Activated T-helper 1 cell treated with Interleukin-2 at 50 U/mL for 16 hours (primary cell): ENCODE results near the gene CDK18.
"Not testable (repeated sequence)": the region's sequence is repeated elsewhere in the genome, so short reads cannot be mapped to it uniquely, and the experiment has no call there.

ENCODE experiments used
- DNase-seq: peaks from one replicate; pipeline ENCODE4 v3.0.0-alpha.2; 2020; ENCODE audit warnings: low read depth

CDK18 gene

DNA sequence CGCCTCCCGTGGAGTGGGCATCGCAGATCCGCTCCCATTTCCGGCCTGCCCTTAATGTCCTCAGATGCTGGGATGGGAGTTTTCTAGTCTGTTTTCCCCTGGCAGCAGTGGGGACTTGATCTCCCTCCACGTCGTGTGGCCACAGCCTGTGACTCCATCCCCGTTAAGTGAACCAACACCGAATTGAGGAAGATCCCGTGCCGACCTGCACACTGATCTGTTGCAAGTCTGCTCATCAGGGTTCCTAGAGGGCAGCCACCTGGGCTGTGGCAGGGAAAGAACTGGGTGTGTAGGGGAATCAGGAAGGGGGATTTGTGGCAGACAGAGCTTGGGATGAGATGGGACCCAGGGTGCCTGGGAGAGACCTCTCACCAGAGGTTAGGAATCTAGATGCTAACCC is 23.3 kb upstream of the CDK18 start:
- no peak for DNase-seq

DNA sequence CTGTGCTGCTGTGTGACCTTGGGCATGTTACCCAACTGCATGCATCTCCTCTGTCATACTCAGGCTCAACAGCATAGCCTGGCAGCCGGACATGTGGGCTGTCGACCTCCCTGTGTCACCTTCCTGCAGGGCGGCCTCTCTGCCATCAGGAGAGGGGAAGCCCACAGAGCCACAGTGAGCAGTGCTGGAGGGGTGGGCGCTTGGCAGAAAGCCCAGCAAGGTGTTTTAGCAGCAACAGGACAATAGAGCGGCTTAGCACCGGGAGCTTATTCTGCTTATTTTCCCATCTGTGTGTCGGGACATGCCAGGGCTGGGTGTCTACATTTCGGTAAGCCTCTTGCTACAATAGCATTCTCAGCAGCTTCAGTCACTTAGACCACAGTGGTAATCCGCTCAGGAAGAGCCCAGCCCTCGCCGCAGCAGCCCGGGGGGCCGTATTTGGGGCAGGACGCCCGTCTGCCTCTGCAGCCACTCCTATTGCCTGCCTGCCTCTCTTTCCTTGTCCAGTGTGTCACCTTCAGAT is 22.8 kb upstream of the CDK18 start:
- no peak for DNase-seq

DNA sequence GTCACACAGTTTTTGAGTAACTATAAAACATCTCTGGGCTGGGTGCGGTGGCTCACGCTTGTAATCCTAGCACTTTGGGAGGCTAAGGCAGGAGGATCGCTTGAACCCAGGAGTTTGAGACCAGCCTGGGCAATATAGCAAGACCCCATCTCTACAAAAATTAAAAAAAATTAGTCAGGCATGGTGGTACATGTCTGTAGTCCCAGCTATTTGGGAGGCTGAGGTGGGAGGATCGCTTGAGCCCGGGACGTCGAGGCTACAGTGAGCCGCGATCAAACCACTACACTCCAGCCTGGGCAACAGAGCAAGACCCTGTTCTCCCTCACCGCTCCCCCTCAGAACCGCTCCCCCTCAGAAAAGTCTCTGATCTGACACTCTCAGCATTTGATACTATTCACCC is 21.9 kb upstream of the CDK18 start:
- not testable (repeated sequence) for DNase-seq

DNA sequence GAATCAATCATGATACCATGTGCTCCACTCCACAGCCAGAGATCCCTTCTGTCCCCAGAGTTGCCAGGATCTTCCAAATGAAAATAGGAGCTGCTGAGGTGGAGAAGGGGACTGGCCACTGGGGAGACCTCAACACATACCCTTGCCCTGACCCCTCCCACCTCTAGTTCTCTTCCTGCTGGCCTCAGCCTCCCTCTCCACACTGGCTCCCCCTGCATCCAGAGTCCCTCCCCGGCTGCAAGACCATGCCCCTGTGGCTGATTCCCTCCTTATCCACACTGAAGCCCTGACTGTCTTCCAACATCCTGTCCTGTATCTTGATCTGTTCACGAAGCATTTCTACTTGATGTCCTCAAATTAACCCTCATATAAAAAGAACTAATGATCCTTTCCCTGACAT is 21.1 kb upstream of the CDK18 start:
- no peak for DNase-seq

DNA sequence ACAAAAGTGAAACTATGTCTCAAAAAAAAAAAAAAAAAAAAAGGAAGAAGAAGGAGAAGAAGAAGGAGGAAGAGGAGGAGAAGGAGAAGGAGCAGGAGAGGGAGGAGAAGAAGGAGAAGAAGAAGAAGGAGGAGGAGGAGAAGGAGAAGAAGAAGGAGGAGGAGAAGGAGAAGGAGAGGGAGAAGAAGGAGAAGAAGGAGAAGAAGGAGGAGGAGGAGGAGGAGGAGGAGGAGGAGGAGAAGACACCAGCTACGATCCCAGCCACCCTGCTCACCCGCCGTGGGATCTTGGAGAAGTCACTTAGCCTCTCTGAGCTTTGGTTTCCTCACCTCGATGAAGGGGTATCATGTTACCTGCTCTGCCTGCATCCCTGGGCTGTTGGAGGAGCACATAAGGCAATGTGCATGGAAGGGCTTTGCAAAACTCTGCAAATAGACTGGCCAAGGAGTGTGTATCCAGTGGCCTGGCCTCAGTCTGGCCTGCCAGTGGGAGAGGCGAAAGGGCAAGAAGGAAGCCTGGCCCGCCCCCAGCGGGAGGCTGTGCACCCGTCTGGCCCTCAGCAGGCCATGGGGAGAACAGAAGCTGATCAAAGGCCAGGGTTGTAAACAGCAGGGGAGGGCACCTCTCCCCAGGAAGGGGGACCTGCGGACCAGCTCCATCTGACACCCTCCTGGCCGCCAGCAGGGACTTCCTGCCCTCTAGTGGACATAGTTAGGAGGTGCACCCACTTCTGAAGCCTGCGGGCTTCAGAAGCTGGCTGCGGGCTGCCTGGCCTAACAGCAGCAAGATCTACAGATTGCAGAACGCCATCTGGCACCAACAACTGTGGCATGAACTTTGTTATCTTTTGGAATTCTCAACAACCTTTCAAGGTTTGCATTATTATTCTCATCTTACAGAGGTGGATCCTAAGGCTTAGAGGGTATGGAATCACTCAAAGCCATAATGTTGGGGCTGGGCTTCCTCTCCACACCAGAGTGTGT is 19.2 kb upstream of the CDK18 start:
- peak; percentile 46 for DNase-seq

DNA sequence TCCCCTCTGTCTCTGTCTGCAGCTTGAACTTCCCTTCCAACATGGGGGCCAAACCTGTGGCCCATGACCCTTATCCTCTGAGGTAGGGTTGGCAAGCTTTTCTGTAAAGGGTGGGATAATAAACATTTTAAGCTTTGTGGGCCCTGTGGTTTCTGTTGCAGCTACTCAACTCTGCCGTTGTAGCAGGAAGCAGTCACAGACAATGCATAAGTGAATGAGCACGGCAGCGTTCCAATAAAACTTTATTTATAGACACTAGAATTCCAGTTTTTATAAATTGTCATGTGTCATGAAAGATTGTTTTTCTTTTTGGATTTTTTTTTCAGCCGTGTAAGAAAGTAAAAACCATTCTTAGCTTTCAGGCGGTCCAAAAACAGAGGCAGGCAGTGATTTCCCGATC is 18.2 kb upstream of the CDK18 start:
- DNase-seq, result no peak

DNA sequence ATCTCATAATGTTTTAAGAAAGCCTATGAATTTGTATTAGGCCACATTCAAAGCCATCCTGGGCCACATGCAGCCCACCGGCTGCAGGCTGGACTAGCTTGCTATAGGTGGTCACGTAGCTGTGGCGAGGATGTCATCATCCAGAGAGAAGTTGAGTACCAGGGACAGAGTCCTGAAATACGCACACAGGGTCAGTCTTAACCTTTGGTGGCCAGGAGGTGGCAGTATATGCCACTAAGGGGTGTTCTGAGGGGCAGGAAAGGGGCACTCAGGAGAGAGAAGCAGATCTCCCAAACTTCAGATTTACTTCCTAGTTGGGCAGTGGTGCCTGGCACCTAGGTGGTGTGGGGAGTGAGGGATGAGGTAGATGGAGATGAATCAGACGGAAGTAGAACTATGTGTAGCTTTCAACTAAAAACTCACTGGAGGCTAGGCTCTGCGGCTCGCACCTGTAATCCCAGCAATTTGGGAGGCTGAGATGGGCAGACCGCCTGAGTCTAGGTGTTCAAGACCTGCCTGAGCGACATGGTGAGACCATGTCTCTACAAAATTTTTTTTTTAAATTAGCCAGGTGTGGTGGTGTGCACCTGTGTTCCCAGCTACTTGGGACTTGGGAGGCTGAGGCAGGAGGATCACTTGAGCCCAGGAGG is 16.3 kb upstream of the CDK18 start:
- DNase-seq, result no peak

DNA sequence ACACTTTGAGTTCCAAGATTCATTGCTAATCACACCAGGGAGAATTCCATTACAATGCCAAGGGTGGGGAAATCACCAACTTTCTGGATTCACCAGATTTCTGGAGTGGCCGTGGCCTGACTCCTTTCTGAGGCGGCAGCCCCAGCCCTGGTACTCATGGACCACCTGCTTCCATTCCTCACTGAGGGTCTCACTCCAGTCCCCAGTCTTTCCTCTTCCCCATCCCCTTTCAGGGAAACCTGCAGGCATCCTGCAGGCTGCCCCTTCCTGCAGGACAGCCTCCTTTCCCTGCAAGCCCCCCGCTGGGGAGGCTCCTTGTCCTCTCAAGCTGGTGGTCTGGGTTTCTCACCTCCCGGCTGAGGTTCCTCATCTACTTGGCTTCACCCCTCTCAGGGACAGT is 12.7 kb upstream of the CDK18 start:
- no peak for DNase-seq

DNA sequence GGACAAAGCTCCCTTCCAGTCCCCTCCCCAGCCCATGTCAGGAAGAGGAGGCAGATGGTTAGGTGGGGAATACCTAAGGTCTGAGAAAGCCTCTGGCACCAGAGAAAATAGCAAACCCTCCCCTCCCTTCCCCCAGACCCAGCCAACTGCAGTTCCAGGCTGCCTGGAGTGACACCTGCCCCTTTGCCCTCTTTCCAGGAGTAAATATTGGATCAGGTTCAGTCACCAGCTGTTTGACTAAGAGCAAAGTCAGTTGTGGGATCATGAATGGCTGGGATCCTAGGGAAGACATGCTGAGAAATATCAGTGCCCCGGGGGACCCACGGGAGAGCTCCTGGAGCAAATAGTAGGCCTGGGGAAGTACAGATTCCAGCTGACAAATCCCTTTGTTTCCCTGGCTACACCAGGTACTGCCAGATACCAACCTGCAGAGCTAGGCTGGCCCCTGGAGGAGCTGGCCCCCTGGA is 12.2 kb upstream of the CDK18 start:
- no peak for DNase-seq

DNA sequence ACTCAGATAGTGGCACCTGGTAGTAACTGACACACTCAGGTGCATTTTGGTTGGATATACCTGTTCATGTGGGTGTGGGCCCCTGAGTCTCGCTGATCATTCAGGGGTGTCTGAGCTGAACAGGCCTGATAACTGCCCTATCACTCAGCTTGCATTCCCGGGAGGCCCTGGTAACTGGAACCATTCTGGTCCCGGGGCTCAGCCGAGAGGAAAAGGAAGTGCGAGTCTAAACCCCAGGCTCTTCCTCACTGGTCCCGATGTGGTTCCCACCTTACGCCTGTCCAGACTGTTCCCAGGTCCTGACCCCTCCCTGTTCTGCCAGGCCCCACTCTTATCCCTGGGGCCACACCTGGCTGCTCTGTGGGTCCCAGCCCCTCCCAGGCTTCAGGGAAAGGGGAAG is 11.7 kb upstream of the CDK18 start:
- no peak for DNase-seq

DNA sequence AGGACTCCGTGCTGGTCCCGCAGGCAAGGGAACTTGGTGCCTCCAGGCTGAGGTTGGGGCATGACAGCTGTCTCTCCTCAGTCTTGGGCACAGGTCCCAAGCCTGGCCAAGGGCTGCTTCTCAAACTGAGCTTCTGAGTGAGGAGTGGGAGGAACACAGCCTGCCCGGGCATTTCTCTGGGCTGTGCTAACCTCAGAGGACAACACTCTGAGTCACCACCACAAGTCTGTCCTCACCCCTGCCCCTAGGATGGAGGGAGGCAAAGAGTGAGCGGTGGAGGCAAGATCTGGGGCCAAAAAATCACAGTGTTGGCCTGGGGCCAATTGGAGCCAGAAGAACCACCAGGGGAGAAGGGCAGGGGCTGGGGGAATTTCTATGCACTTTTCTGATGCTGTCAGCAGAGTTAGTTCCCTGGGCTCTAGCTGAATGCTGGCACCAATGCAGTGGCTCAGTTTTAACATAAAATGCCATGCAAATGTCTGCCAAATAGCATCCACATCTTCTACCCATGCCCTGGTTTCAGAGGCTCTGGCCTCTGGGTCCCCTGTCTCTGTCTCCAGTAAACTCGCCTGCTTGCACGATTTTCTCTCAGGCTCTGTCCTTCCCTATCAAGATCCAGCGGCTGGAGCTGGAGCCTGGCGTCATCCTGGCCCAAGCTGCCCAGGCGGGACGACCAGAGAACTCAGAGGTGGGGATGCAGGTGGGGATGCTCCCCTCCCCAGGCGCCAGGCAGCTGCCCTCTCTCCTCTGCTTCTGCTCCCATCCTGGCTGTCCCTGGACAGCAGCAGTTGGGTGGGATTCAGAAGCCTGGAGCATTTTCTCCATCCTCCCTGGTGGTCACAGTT is 11.0 kb upstream of the CDK18 start:
- DNase-seq, result no peak

DNA sequence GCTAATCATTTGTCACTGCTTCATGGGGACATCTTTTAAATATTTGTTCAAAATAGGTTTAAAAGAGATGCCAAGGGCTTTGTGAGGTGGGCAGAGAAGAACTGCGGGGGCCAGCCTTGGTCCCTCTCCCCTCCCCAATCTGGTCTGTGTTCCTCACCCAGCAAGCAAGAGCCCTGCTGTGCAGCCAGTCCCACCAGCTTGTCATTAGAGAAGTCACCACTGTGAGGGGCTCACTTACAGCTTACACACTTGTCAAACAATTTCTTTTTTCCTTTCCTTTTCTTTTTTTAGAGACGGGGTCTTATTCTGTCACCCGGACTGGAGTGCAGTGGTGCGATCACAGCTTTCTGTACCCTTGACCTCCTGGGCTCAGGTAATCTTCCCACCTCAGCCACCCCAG is 10.4 kb upstream of the CDK18 start:
- no peak for DNase-seq

DNA sequence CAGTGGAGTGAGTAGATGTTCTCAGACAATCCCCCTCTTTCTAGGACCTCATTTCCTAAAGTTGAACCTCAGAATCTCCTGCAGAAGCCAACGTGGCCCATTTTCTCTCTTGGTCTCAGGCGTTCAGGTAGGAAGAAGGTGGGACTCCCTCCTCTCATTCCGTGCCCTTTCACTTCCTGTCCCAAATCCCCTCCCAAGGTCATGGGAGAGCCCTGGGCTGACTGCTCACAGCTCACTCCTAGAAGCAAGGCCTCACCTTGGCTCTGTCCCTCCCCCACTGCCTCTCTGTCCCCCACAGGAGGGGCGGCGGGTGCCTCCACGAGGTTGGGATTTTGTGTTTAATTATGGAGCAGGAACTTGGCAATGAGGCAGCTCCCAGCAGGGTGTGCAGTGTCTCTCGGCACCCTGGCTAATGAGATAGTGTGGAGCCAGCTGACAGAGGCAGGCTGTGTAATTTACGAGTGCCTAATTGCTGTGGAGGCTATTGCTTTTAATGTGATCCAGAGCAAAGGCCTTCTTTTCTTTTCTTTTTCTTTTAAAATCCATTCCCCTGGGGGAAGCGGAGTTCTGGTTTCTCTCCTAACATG is 9.1 kb upstream of the CDK18 start:
- DNase-seq, result no peak

DNA sequence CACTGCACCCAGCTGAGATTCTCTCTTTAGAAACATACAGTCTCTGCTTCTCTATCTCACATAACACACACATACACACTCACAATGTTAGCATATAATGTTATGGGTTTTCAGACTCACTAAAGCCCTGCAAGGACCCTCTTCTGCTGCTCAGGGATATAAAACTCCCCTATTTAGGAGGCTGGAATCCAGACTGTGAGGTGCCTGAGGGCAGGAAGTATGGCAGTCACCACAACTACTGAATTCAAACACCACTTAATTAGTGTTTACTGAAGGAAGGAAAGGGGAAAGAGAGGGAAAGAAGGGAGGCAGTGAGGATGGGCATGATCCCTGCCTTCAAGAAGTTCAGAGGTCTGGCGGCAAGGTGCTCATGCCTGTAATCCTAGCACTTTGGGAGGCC is 7.8 kb upstream of the CDK18 start:
- no peak for DNase-seq

DNA sequence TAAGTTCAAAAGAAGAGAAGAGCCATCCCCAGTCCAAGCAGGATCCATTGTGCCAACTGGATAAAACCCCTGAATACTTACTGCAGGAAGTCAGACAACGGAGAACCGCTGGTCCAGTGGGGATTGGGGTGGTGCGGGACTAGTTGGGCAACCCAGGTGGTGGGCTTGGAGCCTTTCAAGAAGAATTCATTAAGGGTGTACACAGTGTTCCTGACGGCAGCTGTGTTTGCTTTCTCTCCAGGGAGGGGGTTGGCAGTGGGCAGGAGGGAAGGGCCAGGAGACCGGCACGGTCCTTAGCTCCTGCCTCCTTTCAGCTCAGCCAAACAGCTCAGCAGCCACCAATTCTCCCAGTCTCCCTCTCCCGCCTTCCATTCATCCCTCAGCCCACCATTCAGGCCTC is 7.1 kb upstream of the CDK18 start:
- no peak for DNase-seq

DNA sequence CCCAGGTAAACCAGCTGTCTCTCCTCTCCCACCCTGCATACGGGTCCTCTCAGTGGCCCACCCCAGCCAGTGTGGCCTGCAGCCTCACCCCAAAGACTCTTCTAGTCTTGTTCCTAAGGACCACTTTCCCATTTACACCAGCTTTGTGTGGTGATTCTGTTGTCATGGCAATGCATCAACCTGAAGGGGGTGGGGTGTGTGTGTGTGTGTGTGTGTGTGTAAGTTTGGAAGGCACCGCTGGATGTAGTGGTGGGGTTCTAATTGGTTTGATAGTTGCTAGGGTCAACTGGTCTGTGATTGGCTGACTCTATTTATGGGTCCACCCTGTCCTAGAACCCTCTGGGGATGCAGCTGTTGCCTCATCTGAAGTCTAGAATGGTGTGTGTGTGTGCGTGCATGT is 4.7 kb upstream of the CDK18 start:
- no peak for DNase-seq

DNA sequence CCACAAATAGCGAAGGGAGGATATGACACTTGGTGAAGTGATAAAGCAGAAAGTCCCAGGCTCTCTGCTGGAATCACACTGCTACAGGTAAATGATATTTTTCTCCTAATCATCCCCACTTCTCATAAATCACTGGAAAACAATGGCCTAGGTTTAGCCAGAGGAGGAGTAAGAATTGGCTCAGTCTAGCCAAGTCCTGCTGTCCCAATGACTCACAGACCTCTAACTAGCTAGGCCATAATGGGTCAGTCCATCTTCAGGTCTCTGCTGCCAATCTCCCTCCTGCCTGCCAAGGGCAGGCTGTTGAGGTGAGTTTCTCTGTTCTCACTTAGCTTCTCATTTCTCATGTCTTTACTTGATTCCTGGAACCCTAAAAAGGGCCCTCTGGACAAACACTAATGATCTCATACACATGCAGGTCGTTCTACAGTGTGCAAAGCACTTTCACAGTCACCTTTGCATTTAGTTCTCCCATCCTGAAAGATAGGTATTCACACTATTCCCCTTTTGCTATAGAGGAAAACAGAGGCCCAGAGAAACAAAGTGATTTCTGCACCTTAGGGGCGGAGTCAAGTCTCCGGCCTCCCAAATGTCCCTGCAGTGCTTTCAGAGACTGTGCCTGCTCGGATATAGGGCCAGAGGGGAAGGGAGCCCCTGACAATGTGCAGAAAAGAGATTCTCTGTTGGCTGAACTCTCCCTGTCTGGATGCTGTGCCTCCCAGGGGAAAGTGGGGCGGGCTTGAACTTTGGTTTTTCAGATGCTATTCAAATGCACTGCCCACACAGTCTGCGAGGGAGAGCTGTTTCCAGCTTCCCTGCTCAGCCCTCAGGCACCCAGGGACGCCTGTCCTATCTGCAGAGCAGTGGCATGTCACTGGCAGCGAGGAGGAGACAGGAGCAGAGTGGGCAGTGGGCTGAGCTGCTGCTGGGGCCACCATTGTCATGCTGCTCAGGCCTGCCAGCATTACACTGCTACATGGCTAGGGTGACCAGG is 3.9 kb upstream of the CDK18 start:
- no peak for DNase-seq

DNA sequence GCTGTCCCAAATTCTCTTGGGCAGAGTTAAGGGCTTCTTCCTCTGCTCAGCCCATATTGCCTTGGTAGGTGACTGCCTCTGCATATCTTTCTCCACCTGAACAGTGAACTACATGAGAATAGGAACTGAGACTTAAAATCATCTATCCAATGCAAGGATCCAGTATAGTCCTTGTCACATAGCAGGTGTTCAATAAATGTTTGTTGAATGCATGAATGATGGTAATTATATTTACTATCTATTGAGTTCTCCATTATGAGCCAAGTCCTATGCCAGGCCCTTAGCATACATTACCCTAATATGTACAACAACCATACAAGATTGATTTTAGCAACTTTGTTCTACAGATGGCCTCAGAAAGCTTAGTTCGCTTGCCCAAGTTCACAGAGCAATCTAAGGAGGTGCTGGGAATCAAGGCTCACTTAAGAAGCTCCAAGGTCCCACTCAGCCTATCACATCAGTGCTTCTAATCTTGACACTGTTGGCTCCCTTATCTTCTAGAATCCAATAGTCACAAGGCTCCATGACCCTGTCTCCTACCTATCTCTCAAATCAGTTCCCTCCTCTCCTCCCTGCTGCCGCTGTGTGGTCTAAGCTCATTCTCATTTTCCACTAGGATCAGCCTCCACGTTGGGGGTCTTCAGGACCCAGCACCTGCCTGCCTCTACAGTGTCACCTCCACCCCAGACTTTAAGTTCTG is 2.2 kb upstream of the CDK18 start:
- no peak for DNase-seq

DNA sequence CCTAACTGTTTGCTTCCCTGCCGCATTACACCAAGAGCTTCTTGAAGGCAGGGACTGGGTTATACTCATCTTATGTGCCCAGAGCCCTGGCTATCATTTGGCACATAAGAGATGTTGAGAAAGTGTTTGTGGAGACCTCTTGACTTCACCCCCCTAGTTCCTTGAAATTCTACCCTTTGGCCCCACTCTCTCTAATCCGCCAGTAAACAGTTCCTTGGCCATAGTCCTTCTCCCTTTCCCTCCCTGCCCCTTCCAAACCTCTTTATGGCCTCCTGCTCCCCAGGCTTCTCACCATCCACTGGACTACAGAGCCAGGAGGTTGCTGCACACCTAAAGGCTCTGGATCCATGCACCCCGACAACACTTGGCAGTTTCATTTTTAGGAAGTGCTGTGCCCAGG is 1.5 kb upstream of the CDK18 start:
- no peak for DNase-seq
